ENCODE measurements around the gene RBP3.
A peak's percentile ranks its signal among the peaks of the same experiment; 100 is the strongest.
"Not testable (repeated sequence)": the region's sequence is repeated elsewhere in the genome, so short reads cannot be mapped to it uniquely, and the experiment has no call there.

RBP3 gene

GRCh38 chr10:47371629-47372485 is 23.7 kb downstream of the RBP3 start:
- no peak for DNase-seq (ENCODE audit: low spot score)
- no peak for FAIRE-seq

- DNase-seq (ENCODE audit: low spot score) (no peak), FAIRE-seq (no peak)
Observed at GRCh38 chr10:47372726-47373125, 24.6 kb downstream of the RBP3 start.

GRCh38 chr10:47374611-47375536 is 26.7 kb downstream of the RBP3 start:
- FAIRE-seq (no peak), DNase-seq (ENCODE audit: low spot score) (no peak)

DNA sequence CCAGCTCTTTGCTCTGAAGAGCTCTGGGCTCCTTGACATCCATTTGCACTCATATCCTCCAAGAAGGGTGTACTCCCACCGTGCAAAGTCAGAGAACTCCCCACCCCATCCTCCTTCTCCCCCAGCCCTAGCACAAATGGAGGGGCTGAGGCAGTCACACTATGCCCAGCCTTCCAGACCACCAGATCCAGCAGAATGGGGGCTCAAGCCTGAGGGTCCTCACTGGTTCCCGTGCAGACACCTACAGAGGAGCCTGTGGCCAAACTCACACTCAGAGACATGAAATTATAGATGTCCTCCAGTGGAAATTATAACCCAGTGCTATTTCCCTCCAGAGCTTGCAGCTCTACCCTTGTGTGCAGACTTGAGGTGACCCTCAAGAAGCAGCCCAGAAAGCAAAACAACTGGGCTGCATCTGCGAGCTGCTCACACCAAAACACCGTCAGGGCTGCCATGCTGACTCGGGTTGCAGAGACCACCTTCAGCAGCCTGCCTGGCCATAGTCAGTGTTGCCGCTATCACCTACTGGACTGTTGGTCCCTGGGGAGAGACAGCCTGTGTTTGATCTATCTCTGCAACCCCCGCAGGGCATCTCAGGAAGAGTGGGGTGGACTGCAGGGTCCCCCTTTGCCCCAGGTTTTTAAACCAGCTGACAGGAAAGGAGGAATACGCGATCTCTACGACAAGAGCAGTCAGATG is 28.5 kb downstream of the RBP3 start:
- DNase-seq (ENCODE audit: low spot score) (no peak), FAIRE-seq (no peak)

- FAIRE-seq (no peak), DNase-seq (ENCODE audit: low spot score) (no peak)
Observed at GRCh38 chr10:47378183-47378510, 30.0 kb downstream of the RBP3 start.

GRCh38 chr10:47378606-47379444 is 30.7 kb downstream of the RBP3 start:
- no peak for DNase-seq (ENCODE audit: low spot score)
- FAIRE-seq = no peak

- FAIRE-seq = no peak
Observed at GRCh38 chr10:47379445-47379785, 31.3 kb downstream of the RBP3 start.

DNA sequence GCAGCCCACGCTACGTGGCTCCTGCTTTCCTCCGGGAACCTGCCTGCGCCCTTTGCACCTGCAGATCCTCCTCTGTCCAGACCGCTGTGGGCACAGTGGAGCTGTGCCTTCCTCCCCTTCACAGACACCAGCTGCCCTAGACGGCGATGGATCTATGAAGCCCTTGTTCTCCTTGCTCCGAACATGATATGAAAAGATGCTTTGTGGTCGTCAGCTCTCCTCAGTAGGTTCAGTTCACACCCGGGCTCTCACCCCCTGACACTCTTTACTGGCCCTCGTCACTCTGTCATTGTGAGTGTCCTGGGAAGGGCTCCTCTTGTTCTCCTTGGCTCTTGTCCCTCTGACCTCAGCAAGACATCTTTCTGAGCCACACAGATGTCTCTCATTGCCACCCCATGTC is 31.7 kb downstream of the RBP3 start:
- DNase-seq (ENCODE audit: low spot score) (no peak), FAIRE-seq (no peak)

More at GRCh38 chr10:47379445-47379785, 31.3 kb downstream of the RBP3 start:
- no peak for DNase-seq (ENCODE audit: low spot score)

GRCh38 chr10:47380341-47381102 is 32.4 kb downstream of the RBP3 start:
- FAIRE-seq = no peak
- no peak for DNase-seq (ENCODE audit: low spot score)

DNA sequence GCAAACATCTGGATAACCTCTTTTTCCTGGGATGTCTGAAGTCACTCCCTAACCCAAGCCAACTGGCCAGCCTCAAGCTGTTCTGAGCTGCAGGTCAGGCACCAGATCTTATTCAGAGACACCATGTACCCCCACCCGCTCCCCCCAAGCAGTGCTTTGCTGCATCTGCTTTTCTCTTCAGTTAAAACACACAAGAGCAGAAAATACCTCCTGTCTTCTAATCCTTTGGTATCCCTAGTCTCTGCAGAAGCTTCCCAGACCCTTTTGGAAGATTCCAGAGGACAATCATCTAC is 32.9 kb downstream of the RBP3 start:
- no peak for FAIRE-seq

DNA sequence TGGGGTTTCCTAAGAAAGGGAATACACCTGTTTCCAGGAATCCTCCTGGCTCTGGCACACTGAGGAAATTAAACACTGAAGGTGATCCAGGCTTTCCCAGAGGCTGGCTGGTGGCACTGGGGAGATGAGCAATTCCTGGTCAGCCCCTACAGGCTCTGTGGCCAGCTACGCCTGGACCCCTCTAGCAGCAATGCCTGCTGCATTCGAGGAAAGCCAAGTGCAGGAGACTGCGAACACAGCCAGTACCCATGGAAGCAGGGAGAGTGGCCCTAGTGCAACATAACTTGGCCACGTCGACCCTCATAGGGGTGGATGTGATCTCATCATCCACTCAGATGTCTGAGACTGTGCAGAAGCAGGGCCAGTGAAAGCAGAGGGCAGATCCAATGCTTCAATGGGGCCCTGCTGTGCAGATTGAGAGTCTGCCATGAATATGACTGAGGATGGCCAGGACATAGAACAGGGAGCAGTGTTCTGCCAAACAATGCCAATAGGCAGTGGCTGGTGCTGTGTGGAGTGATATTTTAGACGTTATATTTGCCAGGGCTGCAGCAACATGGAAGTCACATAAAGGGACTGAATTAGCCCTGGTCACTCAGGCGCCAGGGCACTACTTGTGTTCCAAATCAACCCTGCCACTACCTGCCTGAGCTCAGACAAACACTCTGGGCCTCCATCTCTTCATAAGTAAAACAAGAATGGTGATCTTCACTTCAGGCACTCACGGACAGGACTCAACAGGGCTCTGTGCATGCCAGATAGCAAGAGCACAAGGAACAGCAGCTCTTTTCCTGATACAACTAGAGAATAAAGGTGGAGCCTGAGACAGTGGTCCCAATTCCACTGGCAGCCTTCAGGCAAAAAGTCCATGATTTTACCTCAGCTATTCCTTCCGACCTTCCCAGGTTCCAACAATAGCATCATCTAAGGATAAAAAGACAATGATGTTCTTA is 33.5 kb downstream of the RBP3 start:
- no peak for FAIRE-seq
- DNase-seq (ENCODE audit: low spot score) = no peak

More for the DNA sequence above, 32.9 kb downstream of the RBP3 start:
- no peak for DNase-seq (ENCODE audit: low spot score)

GRCh38 chr10:47383261-47384147 is 35.3 kb downstream of the RBP3 start:
- DNase-seq (ENCODE audit: low spot score) = no peak

GRCh38 chr10:47384148-47384921 is 36.2 kb downstream of the RBP3 start, which contains the start of gene ZNF488:
Gene ZNF488, minus strand, starts transcription at chr10:47384293. Its CDS starts 15,464 bp downstream, at chr10:47368829.
- FAIRE-seq (no peak), DNase-seq (ENCODE audit: low spot score) (peak; percentile 70)

More at GRCh38 chr10:47383261-47384147, 35.3 kb downstream of the RBP3 start:
- no peak for FAIRE-seq

- not testable (repeated sequence) for FAIRE-seq; DNase-seq (ENCODE audit: low spot score)
Observed at GRCh38 chr10:47386104-47386503, 37.9 kb downstream of the RBP3 start.

GRCh38 chr10:47388879-47389278 is 40.7 kb downstream of the RBP3 start:
- DNase-seq (ENCODE audit: low spot score) (no peak), FAIRE-seq (no peak)

- FAIRE-seq = no peak
Observed at GRCh38 chr10:47389619-47390018, 41.5 kb downstream of the RBP3 start.

DNA sequence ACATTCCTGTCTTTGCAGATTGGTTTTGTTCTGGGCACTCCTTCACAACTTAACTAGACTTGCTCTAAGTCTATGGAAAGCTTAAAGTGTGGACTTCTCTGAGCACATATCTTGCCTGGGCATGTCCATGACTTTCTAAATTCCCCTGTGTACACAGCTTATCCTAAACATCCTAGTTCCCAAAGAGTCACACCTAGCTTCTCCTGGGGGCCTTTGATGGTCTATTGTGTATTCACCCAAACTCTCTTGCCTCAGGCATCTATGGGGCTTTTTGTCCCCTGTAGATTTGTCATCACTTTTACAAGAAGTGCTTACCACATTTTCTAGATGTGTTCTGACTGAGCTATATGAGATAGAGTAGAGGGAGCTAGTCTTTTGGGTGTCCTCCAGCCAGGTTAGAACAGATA is 48.2 kb downstream of the RBP3 start:
- no peak for FAIRE-seq
- no peak for DNase-seq (ENCODE audit: low spot score)

More at GRCh38 chr10:47389619-47390018, 41.5 kb downstream of the RBP3 start:
- no peak for DNase-seq (ENCODE audit: low spot score)
